GM12892 (cell line): ENCODE results near the gene VSTM4.

Experiments used
- DNase-seq: peaks from one replicate; pipeline ENCODE4 v3.0.0; 2011; ENCODE audit not compliant: insufficient read length
- FAIRE-seq: peaks from 2 replicates; lab custom pipeline; 2011; peaks lifted over from hg19 to GRCh38; lab: Jason Lieb, UNC
- POLR2A ChIP-seq: IDR thresholded peaks from 2 replicates; pipeline ENCODE4 v1.6.1; 2011; ENCODE audit warnings: low read depth, low read length, control low read depth
- POLR2AphosphoS5 ChIP-seq: IDR thresholded peaks from 2 replicates; pipeline ENCODE4 v1.6.1; 2011; ENCODE audit warnings: low read depth, low read length, control low read depth
- TAF1 ChIP-seq: IDR thresholded peaks from 2 replicates; pipeline ENCODE4 v1.6.1; 2011; ENCODE audit warnings: low read depth, mild to moderate bottlenecking, control low read depth, low read length, borderline replicate concordance

Gene VSTM4

GRCh38 chr10:49140304-49141177 is 25.2 kb upstream of the VSTM4 start:
- TF ChIP-seq POLR2AphosphoS5 (no peak), TAF1 (no peak), POLR2A (no peak)
- no peak for FAIRE-seq
- DNase-seq: no peak

DNA sequence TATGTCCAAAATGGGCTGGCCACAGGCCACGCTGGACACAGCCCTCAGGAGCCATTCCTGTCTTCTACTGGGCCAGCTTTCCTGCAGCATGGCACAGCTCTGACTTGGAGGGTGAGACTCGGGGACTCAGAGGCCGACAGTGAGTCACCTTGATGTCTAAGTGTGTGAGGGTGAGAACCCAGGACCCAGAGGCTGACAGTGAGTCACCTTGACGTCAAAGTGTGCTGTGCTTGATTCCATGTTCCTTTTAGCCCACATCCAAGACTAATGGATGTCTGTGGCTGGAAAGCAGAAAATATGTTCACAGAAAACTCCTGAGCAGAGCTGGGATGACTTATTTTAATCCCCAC is 24.5 kb upstream of the VSTM4 start:
- no peak for DNase-seq
- no peak for FAIRE-seq
- TF ChIP-seq POLR2A: no peak
- no peak for TF ChIP-seq TAF1
- TF ChIP-seq POLR2AphosphoS5: no peak

- no peak for TF ChIP-seq POLR2AphosphoS5
- TF ChIP-seq TAF1: no peak
- no peak for TF ChIP-seq POLR2A
- FAIRE-seq: no peak
- DNase-seq: no peak
Observed at GRCh38 chr10:49139028-49139845, 23.9 kb upstream of the VSTM4 start.

- DNase-seq (no peak), FAIRE-seq (no peak)
- no peak for TF ChIP-seq TAF1
- no peak for TF ChIP-seq POLR2A
- TF ChIP-seq POLR2AphosphoS5: no peak
Observed at GRCh38 chr10:49138361-49138891, 23.1 kb upstream of the VSTM4 start.

GRCh38 chr10:49136525-49136924 is 21.2 kb upstream of the VSTM4 start:
- TF ChIP-seq POLR2A: no peak
- TF ChIP-seq TAF1: no peak
- TF ChIP-seq POLR2AphosphoS5: no peak
- no peak for FAIRE-seq
- DNase-seq: no peak

- no peak for TF ChIP-seq POLR2AphosphoS5
- no peak for TF ChIP-seq POLR2A
- TF ChIP-seq TAF1: no peak
- FAIRE-seq: no peak
- no peak for DNase-seq
Observed at GRCh38 chr10:49135575-49136313, 20.4 kb upstream of the VSTM4 start.

DNA sequence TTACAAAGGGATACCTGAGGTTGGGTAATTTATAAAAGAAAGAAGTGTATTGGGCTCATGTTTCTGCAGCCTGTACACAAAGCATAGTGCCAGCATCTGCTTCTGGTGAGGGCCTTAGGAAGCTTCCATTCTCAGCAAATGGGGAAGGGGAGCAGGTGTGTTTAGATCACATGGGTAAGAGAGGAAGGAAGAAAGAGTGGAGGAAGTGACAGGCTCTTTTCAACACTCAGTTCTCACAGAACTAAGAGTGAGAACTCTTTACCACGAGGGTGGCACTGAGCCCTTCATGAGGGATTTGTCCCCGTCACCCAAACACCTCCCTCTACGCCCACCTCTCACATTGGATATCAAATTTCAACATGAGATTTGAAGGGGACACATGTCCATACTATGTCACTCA is 19.0 kb upstream of the VSTM4 start:
- TF ChIP-seq POLR2AphosphoS5 (no peak), POLR2A (no peak), TAF1 (no peak)
- no peak for FAIRE-seq

DNA sequence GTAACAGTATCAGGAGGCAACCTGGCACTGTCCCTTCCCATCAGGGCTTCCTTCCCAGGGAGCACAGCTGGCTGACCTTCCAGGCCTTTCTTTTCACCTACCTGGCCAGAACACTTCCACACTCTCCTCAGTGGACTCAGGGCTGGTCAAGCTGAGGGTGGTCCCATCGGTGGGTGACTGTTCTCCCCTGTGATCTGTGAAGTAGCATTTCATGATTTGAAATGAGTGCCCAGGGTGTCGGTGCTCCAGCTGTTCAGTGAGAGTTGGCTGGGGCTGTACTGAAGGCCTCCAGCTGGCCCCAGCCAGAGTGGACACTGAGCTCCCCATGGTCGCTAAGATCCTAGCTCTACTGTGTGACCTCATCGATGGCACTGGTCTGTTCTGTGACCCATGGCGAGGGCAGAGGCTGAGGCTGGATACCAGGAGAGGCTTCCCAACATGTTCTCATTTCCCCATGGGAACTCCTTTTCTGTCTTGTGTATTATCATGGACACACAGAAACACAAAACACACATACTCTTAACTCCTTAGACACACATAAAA is 18.5 kb upstream of the VSTM4 start, which contains the start of gene FAM170B:
Gene FAM170B (minus strand): TSS at position 316 of the 543 bp plus-strand sequence. CDS start 103 bp downstream, at position 213.
- no peak for FAIRE-seq
- TF ChIP-seq POLR2AphosphoS5: no peak

More for the DNA sequence above, 19.0 kb upstream of the VSTM4 start:
- DNase-seq: no peak

DNA sequence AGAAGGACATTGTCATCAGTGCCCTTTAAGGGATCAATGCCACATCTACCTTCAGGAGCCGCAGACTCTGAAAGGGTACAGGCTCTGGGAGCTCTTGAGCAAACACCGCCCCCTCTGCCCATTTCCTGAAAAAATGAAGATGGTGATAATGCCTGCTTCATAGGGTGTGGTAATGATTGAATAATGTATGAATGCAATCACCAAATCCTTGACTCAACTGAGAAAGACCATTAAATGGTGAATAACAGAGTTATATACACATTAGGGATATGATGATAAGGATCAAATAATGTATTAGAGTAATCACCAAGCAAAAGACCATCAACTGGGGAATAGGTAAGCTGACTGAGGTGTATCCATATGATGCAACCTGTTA is 17.0 kb upstream of the VSTM4 start:
- no peak for FAIRE-seq

More for the DNA sequence above, 18.5 kb upstream of the VSTM4 start, which contains the start of gene FAM170B:
- no peak for DNase-seq

DNA sequence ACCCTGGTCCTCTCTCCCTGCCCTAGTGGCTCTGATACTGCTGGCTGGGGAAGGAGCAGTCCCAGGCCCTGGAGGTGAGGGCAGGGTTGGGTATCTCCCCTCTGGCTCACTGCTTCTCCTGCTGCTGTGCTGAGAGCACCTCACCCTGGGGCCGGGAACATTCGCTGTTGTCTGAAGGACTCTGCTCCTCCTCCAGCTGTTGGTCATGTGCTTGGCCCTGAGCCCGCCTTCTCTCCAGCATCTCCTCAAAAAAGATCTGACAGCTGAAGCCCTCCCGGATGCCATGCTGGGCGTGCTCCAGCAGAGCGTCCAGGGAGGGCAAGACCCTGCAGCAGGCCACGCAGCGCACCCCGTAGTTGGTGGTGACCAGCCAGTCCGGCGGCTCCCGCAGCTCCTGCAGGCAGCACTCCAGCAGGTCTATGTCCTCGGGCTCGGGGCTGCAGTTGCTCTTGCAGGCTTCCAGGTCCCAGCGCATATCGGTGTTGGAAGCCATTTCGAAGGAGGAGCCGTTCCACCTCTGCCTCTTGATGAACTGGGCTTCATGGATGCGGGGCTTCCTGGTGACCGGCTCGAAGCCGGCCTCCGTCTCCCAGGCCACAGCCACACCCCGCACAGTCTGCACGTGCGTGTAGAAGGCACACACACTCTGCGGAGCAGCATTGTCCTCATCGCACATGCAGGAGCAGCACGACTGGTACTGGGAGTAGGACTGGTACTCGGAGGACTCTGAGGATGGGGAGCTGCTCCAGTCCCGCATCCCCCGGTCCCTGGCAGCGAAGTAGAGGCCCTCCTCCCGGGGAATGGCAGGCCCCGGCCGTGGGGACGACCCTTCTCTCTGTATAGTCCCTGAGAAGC is 16.4 kb upstream of the VSTM4 start:
- no peak for DNase-seq
- no peak for TF ChIP-seq TAF1
- TF ChIP-seq POLR2A: no peak
- TF ChIP-seq POLR2AphosphoS5: no peak
- FAIRE-seq: no peak

More for the DNA sequence above, 17.0 kb upstream of the VSTM4 start:
- no peak for DNase-seq
- TF ChIP-seq POLR2A (no peak), POLR2AphosphoS5 (no peak), TAF1 (no peak)
